22Rv1 (cell line): ENCODE results near the gene FAM222A.

Experiments
- H3K27ac ChIP-seq: fragments of 450-650 bp; 2 replicates; pipeline ENCODE4 v1.5.1; 2017
- ZFX ChIP-seq: fragments of 450-650 bp; IDR thresholded peaks from 2 replicates; pipeline ENCODE4 v1.6.1; 2017; ENCODE audit warnings: antibody characterized with exemption, borderline replicate concordance
- TF ChIP-seq, protein P1 (sequence below): fragments of 450-650 bp; IDR thresholded peaks from 2 replicates; pipeline ENCODE4 v1.5.1; 2017; ENCODE audit warnings: mild to moderate bottlenecking

Gene FAM222A

DNA sequence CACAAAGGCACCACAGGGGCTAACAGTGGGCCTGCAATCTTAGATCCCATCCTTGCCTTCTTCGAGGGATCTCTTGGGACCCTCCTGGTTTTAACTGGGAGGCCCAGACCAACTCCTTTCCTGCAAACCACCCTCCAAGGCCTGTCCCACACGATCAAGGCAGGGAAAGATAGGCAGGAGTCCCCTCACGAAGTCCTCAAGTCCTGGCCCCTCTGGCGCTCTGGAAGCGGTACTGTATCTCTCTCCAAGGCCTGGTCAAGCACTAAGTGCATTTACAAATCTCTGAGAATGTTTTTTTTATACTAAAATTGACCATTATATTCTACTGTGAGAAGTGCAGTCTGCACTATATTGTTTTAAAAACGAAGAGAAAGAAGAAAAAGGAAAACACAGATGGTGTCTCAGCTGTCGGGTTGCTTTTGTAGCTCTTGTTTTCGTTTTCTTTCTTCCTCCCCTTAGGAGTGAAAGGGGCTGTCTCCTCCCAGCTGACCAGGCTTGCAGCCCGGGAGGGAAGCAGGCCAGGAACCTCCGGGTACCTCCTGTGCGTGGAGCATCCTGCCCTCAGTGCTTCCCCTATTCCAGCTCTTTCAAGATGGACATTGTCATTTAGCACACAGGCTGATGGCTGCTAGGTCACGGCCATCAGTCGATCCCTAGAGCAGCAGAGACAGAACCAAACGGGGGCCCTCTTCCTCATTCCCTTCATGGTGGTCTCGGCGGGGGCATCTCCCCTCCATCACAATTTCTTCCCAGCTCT, 56.7 kb downstream of the FAM222A start:
- TF ChIP-seq, protein P1, sequence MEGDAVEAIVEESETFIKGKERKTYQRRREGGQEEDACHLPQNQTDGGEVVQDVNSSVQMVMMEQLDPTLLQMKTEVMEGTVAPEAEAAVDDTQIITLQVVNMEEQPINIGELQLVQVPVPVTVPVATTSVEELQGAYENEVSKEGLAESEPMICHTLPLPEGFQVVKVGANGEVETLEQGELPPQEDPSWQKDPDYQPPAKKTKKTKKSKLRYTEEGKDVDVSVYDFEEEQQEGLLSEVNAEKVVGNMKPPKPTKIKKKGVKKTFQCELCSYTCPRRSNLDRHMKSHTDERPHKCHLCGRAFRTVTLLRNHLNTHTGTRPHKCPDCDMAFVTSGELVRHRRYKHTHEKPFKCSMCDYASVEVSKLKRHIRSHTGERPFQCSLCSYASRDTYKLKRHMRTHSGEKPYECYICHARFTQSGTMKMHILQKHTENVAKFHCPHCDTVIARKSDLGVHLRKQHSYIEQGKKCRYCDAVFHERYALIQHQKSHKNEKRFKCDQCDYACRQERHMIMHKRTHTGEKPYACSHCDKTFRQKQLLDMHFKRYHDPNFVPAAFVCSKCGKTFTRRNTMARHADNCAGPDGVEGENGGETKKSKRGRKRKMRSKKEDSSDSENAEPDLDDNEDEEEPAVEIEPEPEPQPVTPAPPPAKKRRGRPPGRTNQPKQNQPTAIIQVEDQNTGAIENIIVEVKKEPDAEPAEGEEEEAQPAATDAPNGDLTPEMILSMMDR, result no peak
- TF ChIP-seq ZFX, result no peak
- H3K27ac ChIP-seq, result no peak overlapping the region

DNA sequence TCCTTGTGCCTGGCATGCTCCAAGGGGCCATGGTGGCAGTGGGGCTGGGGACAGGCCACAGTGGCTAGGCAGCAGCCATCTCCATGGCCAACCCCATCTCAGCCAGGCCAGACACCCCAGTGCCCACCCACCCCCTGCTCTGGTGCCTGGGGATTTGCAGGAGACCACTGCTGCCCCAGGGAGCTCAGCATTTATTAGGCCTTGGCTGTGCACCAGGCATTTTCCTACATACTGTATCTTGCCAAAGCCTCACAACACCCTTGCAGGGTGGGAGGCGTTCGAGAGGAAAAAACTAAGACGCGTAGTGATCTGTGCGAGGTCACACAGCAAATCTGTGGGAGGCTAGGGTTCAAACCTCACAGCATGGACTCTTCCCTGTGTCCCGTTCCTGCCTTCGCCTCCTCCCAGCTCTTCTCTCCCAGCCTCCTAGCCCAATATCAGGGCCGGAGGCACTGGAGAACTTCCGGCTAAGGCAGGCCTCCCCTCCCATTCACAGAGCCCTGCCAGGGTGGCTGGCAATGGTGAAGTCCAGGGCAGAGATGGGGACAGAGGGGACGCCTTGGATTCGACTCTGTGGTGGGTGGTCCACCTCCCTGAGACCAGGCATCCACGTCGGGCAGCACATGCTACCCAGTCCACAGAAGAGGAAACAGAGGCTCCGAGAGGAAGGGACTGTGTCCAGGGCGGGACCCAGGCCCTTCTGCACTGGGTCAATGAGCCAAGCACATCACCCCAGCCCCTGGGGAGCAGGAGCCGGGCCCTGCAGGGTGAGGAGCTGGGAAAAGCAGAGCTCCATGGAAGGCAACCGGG, 57.4 kb downstream of the FAM222A start:
- H3K27ac ChIP-seq, result 0 out of 2 replicates have a peak overlapping the region, but pooled peaks have one; percentile 4
- TF ChIP-seq, protein P1, result no peak
- no peak for TF ChIP-seq ZFX

DNA sequence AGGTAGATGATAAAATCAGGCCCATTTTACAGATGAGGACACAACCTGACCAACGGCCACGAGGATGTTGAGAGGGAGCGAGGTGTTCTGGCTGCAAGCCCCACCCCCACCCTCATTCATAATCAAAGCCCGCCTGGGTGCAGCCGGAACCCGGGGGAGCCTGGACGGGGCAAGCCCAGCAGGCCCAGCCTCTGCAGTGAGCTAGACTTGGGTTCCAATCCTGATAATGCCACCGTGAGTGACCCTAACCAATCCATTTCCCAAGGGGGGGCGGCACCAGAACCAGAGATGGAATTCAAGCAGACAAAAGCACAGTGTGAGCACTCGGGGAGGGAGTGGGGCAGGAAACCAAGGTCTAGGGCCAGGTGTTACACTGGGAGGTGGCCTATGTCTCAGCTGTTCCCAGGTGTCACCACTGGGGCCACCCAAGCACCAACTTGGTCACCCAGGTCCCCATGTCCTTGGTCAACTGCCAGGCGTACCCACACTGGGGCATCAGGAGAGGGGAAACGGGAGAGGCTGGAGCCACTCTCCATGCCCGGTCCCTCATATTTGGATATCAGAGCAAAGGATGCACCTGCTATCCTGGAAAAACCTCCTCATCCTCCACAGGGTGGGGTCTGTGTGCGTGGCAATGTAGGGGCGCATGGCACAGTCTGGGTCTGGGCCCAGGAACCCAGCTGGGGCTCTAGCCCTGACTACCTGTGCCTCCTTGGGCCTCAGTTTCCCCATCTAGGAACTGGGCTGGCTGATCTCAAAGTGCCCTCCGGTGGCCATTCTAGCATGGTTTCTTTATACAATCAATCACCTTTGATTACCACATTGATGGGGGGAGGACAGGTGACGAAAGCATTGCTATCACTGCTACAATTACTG, 58.4 kb downstream of the FAM222A start:
- no peak for TF ChIP-seq ZFX
- TF ChIP-seq, protein P1, result peak; percentile 68
- peak overlapping the region; percentile 31 for H3K27ac ChIP-seq

DNA sequence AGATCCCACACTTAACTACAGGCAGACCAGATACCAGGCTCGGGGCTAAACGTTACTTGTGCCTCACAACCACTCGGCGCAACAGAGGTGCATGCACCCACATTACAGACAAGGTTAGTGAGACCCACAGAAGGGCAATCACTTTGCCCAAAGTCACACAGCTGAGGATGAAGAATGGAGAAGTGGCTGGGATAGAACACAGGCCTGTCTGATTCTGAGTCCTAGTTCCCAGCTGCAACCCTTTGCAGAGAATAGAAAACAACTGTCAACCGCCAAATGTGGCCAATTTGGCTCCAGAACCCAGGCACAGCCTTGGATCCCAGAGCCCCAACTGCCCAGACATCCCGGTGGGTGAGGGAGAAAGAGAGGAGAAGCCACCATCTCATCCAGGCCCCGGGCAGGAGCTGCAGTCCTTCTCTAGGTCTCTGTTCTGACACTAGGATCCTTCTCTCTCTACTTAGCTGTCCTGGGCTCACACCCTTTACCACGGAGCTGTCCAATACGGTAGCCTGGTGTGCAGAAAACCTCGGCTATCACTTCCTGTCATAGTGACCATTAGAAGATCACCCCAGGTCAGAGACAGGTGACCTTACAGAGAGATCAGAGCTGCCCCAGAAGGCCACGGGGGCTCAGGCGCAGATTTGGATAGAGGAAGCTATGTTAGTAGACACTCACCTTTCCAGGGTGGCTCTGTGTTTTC, 59.1 kb downstream of the FAM222A start:
- TF ChIP-seq ZFX, result no peak
- TF ChIP-seq, protein P1, result no peak
- peak overlapping the region; percentile 31 for H3K27ac ChIP-seq

DNA sequence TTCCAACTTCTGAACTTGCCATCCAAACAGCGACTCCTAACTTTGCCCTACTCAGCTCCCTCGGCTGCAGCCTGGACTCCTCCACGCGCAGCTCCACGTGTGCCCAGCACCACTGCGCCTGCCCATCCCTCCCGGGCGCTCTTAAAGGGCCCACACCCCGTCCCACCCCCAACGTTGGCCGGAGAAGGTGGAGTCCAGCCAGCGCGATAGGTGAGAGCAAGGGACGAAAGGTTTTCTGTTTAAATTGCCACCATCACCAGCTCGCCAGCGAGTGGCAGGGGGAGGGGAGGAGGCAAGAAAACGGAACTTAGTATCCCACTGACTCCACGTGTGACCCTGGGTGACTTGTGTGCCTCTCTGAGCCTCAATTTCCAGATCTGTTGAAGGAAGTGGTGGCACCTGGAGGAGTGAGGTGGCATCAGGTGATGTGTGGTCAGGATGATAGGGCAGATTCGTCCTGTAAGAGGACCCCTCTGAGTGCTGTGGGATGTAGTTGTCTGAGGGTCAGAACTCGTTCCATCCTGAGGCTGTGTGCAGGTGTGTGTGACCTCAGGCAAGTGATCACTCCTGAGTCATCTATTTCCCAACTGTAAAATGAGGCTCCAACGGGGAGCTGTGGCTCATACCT, 59.9 kb downstream of the FAM222A start:
- TF ChIP-seq, protein P1, result no peak
- TF ChIP-seq ZFX, result no peak
- peak overlapping the region; percentile 31 for H3K27ac ChIP-seq

DNA sequence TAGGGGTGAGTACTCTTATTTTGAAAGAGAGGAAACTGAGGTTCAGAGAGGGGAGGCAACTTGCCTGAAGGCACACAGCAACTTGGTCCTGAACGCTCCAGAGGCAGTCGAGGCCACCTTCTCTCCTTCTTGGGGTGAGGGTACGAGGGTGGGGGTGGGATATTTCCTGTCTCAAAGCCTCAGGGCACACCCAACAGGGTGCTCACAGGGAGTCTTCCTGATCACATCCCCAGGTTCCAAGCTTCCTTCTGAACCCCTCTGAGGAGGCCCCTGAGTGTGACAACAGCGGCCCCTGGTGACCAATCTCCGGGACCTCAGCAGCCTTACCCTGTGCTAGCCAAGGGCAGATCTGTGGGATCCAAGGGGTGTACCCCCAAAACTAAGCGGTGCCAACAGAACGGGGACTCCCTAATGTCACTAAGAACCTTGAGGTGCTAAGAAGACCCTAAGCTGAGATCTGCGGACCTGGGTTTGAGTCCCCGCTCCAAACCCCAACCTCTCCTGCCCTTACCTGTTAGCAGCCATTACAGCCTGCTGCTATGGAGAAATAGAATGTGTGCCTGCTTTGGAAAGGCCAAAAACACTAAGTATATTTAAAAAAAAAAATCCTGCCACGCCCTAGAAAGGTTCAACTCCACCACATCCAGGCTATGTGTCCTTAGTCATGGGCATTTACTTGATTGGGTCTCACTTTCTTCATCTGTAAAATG, 61.7 kb downstream of the FAM222A start:
- TF ChIP-seq, protein P1, result peak; percentile 97
- no peak for TF ChIP-seq ZFX
- H3K27ac ChIP-seq, result no peak overlapping the region
